K562 (cell line): Measurements from ENCODE around the gene ST7. TPM values are rescaled to one million over a fixed set of nuclear protein-coding genes. Genes with fewer than 3 reads are reported as not detected.
A peak's percentile ranks its signal among the peaks of the same experiment; 100 is the strongest.

Source experiments
- ATF2 ChIP-seq: sonication (generic); formaldehyde crosslinking; IDR thresholded peaks from 2 replicates; pipeline ENCODE4 v1.8.1; 2022; ENCODE audit warnings: missing genetic modification reagents
- ATF6 ChIP-seq: sonication (generic); formaldehyde crosslinking; IDR thresholded peaks from 2 replicates; pipeline ENCODE4 v1.4.0; 2020; ENCODE audit warnings: mild to moderate bottlenecking, missing genetic modification reagents
- CCNT2 ChIP-seq: IDR thresholded peaks from 2 replicates; pipeline ENCODE4 v1.6.1; 2011; ENCODE audit warnings: borderline replicate concordance, low read depth, mild to moderate bottlenecking, moderate library complexity, mixed read lengths, low read length; ENCODE audit not compliant: insufficient read length; ENCODE audit errors: extremely low read depth
- EGR1 ChIP-seq: fragments of 450-650 bp; conservative IDR thresholded peaks from 2 replicates; pipeline ENCODE4 v1.6.1; 2017; ENCODE audit warnings: mild to moderate bottlenecking
- ELF1 ChIP-seq: fragments of 200-800 bp; sonication (Bioruptor generic); IDR thresholded peaks from 2 replicates; pipeline ENCODE4 v1.6.1; 2016; ENCODE audit warnings: missing genetic modification characterization, missing compliant biosample characterization
- HDAC2 ChIP-seq: fragments of 450-650 bp; IDR thresholded peaks from 2 replicates; pipeline ENCODE4 v1.6.1; 2016; ENCODE audit warnings: mild to moderate bottlenecking
- HDGF ChIP-seq: fragments of 450-650 bp; IDR thresholded peaks from 2 replicates; pipeline ENCODE4 v1.6.1; 2016
- HNRNPK ChIP-seq: fragments of 200-400 bp; formaldehyde crosslinking; IDR thresholded peaks from one replicate; pipeline ENCODE4 v1.6.1; 2018; ENCODE audit warnings: mild to moderate bottlenecking, low read depth, low read length; ENCODE audit not compliant: poor library complexity, severe bottlenecking
- ID3 ChIP-seq, 2 experiments: fragments of 250-450 bp in 1 of 2; fragments of 450-650 bp in 1 of 2; sonication (Bioruptor Pico) in 1 of 2; IDR thresholded peaks; 2 replicates each; pipeline versions ENCODE4 v1.6.1 to v1.8.0; 2016 to 2021; ENCODE audit warnings: mild to moderate bottlenecking in 2 of 2, moderate library complexity in 2 of 2, missing compliant biosample characterization in 1 of 2, missing genetic modification characterization in 1 of 2
- KLF6 ChIP-seq: fragments of 250-450 bp; sonication (Bioruptor Pico); IDR thresholded peaks from 2 replicates; pipeline ENCODE4 v1.4.0; 2020; ENCODE audit warnings: mild to moderate bottlenecking, moderate library complexity, borderline replicate concordance
- POLR2AphosphoS5 ChIP-seq: IDR thresholded peaks from 2 replicates; pipeline ENCODE4 v1.6.1; 2011; ENCODE audit warnings: mild to moderate bottlenecking, low read depth, low read length, moderate library complexity; ENCODE audit not compliant: control insufficient read depth, insufficient read depth
- PTTG1 ChIP-seq: fragments of 450-650 bp; IDR thresholded peaks from 2 replicates; pipeline ENCODE4 v1.6.1; 2016; ENCODE audit warnings: low read depth, mild to moderate bottlenecking, missing genetic modification characterization, missing compliant biosample characterization
- RBM34 ChIP-seq: fragments of 200-400 bp; formaldehyde crosslinking; IDR thresholded peaks from 2 replicates; pipeline ENCODE4 v1.6.1; 2018; ENCODE audit warnings: low read length, borderline replicate concordance; ENCODE audit not compliant: insufficient read depth
- SRSF9 ChIP-seq: fragments of 200-400 bp; formaldehyde crosslinking; IDR thresholded peaks from 2 replicates; pipeline ENCODE4 v1.6.1; 2017; ENCODE audit warnings: low read depth, low read length, borderline replicate concordance
- TARDBP ChIP-seq: fragments of 450-650 bp; IDR thresholded peaks from 2 replicates; pipeline ENCODE4 v1.6.1; 2016
- TEAD1 ChIP-seq, 2 experiments: fragments of 450-650 bp in 1 of 2; sonication (generic) in 1 of 2; formaldehyde crosslinking; IDR thresholded peaks; 2 replicates each; pipeline versions ENCODE4 v1.4.0 to v1.8.0; 2020 to 2022; ENCODE audit warnings: mild to moderate bottlenecking in 2 of 2, missing genetic modification reagents in 1 of 2
- TEAD4 ChIP-seq, 2 experiments: sonication (generic) in 1 of 2; formaldehyde crosslinking in 1 of 2; IDR thresholded peaks; 2 replicates each; pipeline versions ENCODE4 v1.6.1 to v1.8.0; 2012 to 2022; ENCODE audit warnings: borderline replicate concordance in 1 of 2, inconsistent platforms in 1 of 2, low read length in 1 of 2, mild to moderate bottlenecking in 1 of 2, missing genetic modification reagents in 1 of 2
- YY1 ChIP-seq, 3 experiments: IDR thresholded peaks; 2 replicates each; pipeline ENCODE4 v1.6.1; 2011; ENCODE audit warnings: low read length in 2 of 3, mild to moderate bottlenecking in 2 of 3, moderate library complexity in 2 of 3, borderline replicate concordance in 1 of 3, control low read depth in 1 of 3, low read depth in 1 of 3; ENCODE audit not compliant: insufficient read depth in 3 of 3, insufficient replicate concordance in 2 of 3, control insufficient read depth in 1 of 3, insufficient read length in 1 of 3; ENCODE audit errors: extremely low read depth in 1 of 3
- ZNF263 ChIP-seq: sonication (generic); formaldehyde crosslinking; IDR thresholded peaks from 2 replicates; pipeline ENCODE4 v1.8.0; 2022; ENCODE audit warnings: mild to moderate bottlenecking, missing genetic modification reagents, borderline replicate concordance
- polyA plus RNA-seq, 8 experiments: library from polyadenylated mRNA; depleted of rRNA in 4 of 8; stranded (reverse) in 5 of 8; unstranded in 3 of 8; fragments of >200 nt; fragmentation: Nextera tagmentation in 2 of 8; fragmentation: Illumina TruSeq in 1 of 8; extraction: Ambion mirVana in 2 of 8; extraction: Trizol in 1 of 8; gene quantifications; 2 replicates each; pipeline versions ENCODE4 v1.2.1 to v1.2.3, GENCODE V29; 2011 to 2014; ENCODE audit warnings: inconsistent platforms in 1 of 8, missing spikeins in 1 of 8
- total RNA-seq, 7 experiments: library from RNA; depleted of rRNA in 6 of 7; stranded (reverse); fragments of >200 nt in 6 of 7; fragmentation: Illumina TruSeq in 2 of 7; extraction: Trizol in 2 of 7; gene quantifications; 2 replicates each; pipeline versions ENCODE4 v1.2.1 to v1.2.3, GENCODE V29; 2011 to 2021; ENCODE audit warnings: low replicate concordance in 1 of 7
- TF ChIP-seq, protein P1 (sequence below): fragments of 450-650 bp; formaldehyde crosslinking; conservative IDR thresholded peaks from 2 replicates; pipeline ENCODE4 v1.4.0; 2022; ENCODE audit warnings: mild to moderate bottlenecking, missing genetic modification characterization

ST7 gene
- total and polyA plus RNA-seq, 9 of the 15 experiments (the other 6 are each of a cell fraction or from before 2014, with no cell fraction given): 23.9 to 56.3 (median 36.9) TPM

DNA sequence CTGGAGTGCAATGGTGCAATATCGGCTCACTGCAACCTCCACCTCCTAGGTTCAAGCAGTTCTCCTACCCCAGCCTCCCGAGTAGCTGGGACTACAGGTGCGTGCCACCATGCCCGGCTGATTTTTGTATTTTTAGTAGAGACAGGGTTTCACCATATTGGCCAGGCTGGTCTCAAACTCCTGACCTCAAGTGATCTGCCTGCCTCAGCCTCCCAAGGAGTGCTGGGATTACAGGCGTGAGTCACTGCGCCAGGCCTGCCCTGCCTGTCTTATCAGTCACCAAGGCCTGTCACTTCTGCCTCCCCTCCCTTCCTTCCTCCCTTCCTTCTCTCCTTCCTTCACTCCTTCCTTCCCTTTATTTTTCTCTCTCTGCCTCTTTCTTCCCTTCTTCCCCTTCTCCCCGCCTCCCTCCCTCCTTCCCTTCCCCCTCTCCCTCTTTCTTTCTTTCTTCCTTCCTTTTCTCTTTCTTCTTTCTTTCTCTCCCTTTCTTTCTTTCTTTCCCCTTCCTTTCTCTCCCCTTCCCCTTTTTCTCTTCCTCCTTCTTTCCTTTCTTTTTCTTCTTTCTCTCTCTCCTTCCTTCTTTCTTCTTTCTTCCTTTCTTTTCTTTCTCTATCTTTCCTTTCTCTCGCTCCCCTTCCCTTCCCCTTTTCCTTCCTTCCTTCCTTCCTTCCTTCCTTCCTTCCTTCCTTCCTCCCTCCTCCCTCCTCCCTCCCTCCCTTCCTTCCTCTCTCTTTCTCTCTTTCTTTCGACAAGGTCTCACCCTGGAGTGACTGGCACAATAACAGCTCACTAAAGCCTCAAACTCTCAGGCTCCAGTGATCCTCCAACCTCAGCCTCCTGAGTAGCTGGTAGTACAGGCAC lies 3.1 kb upstream of the ST7 start (continued):
- TF ChIP-seq ATF2: no peak
- TF ChIP-seq, protein P1, sequence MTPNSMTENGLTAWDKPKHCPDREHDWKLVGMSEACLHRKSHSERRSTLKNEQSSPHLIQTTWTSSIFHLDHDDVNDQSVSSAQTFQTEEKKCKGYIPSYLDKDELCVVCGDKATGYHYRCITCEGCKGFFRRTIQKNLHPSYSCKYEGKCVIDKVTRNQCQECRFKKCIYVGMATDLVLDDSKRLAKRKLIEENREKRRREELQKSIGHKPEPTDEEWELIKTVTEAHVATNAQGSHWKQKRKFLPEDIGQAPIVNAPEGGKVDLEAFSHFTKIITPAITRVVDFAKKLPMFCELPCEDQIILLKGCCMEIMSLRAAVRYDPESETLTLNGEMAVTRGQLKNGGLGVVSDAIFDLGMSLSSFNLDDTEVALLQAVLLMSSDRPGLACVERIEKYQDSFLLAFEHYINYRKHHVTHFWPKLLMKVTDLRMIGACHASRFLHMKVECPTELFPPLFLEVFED (CRISPR knock-in tag): peak; percentile 93
- no peak for TF ChIP-seq ID3 (CRISPR knock-in tag; IDR thresholded peaks at IDR 0.05)
- peak; percentile 89; the same call in 1 of the 2 replicates for TF ChIP-seq ID3 (tag; IDR thresholded peaks at IDR 0.05)
- peak; percentile 95 for TF ChIP-seq ZNF263 (CRISPR knock-in tag)
- TF ChIP-seq TEAD4 (IDR thresholded peaks at IDR 0.05; ENCODE audit: low read length): peak; percentile 84
- no peak for TF ChIP-seq TEAD4 (CRISPR knock-in tag; IDR thresholded peaks at IDR 0.05; ENCODE audit: borderline replicate concordance)
- peak; percentile 71 for TF ChIP-seq HDGF
- no peak for TF ChIP-seq PTTG1
- TF ChIP-seq CCNT2: no peak
- TF ChIP-seq HDAC2: peak; percentile 100
- no peak; a peak in 1 of 4 replicates for TF ChIP-seq TEAD1 (CRISPR knock-in tag; IDR thresholded peaks at IDR 0.05)
- no peak for TF ChIP-seq YY1 (IDR thresholded peaks at IDR 0.05; ENCODE audit: borderline replicate concordance in 1 of 3, control insufficient read depth in 1 of 3, extremely low read depth in 1 of 3, insufficient read depth in 3 of 3, insufficient read length in 1 of 3, insufficient replicate concordance in 2 of 3, low read depth in 1 of 3, low read length in 2 of 3)
- TF ChIP-seq KLF6: no peak
- peak; percentile 81 for TF ChIP-seq POLR2AphosphoS5
- TF ChIP-seq ATF6 (CRISPR knock-in tag): no peak
- no peak for TF ChIP-seq HNRNPK
- TF ChIP-seq EGR1: no peak; the same call in 1 of the 2 replicates
- TF ChIP-seq ELF1 (tag): no peak
- TF ChIP-seq RBM34: no peak
- TF ChIP-seq TARDBP: peak; percentile 78; the same call in 1 of the 2 replicates
- no peak for TF ChIP-seq SRSF9
